K562 (cell line): ENCODE measurements around the gene KNG1. TPM values are rescaled to one million over a fixed set of nuclear protein-coding genes. Genes with fewer than 3 reads are reported as not detected.

Source experiments
- ATF1 ChIP-seq, 2 experiments: fragments of 450-650 bp in 1 of 2; IDR thresholded peaks; 2 replicates each; pipeline ENCODE4 v1.6.1; 2016; ENCODE audit warnings: missing compliant biosample characterization in 1 of 2, missing genetic modification characterization in 1 of 2
- CHD1 ChIP-seq: fragments of 200-600 bp; sonication (generic); IDR thresholded peaks from one replicate; pipeline ENCODE4 v1.6.1; 2012; ENCODE audit warnings: mild to moderate bottlenecking, moderate library complexity, low read length, inconsistent platforms
- CREBBP ChIP-seq: IDR thresholded peaks from one replicate; pipeline ENCODE4 v1.6.1; 2012; ENCODE audit warnings: low read depth, mild to moderate bottlenecking, control low read depth, inconsistent platforms, low read length
- EP300 ChIP-seq: IDR thresholded peaks from 2 replicates; pipeline ENCODE4 v1.6.1; 2012; ENCODE audit warnings: low read length, improper control_type of control experiment
- FOXJ2 ChIP-seq: fragments of 200-800 bp; sonication (Bioruptor generic); IDR thresholded peaks from 2 replicates; pipeline ENCODE4 v1.6.1; 2016; ENCODE audit warnings: missing genetic modification characterization, missing compliant biosample characterization
- GABPA ChIP-seq: fragments of 200-800 bp; sonication (Bioruptor generic); conservative IDR thresholded peaks from 2 replicates; pipeline ENCODE4 v1.6.1; 2016; ENCODE audit warnings: low read depth, missing genetic modification characterization, missing compliant biosample characterization
- HCFC1 ChIP-seq: IDR thresholded peaks from 2 replicates; pipeline ENCODE4 v1.6.1; 2012; ENCODE audit warnings: low read depth, low read length, improper control_type of control experiment
- HNRNPH1 ChIP-seq: fragments of 200-400 bp; formaldehyde crosslinking; optimal IDR thresholded peaks from 2 replicates; pipeline ENCODE3; 2017; ENCODE audit warnings: low read depth, mild to moderate bottlenecking, low read length, moderate library complexity
- JUND ChIP-seq, 2 experiments: IDR thresholded peaks; 2 replicates in 1 of 2; 3 replicates in 1 of 2; pipeline ENCODE4 v1.6.1; 2011; ENCODE audit warnings: borderline replicate concordance in 2 of 2, low read depth in 2 of 2, low read length in 2 of 2, improper control_type of control experiment in 1 of 2, missing biosample characterization in 1 of 2, missing genetic modification characterization in 1 of 2, missing genetic modification reagents in 1 of 2
- KLF1 ChIP-seq: fragments of 450-650 bp; IDR thresholded peaks from 2 replicates; pipeline ENCODE4 v1.6.1; 2016; ENCODE audit warnings: missing genetic modification characterization, missing compliant biosample characterization
- MCM7 ChIP-seq, 2 experiments: fragments of 450-650 bp; IDR thresholded peaks; 2 replicates each; pipeline ENCODE4 v1.6.1; 2016 to 2018
- MLLT1 ChIP-seq, 2 experiments: fragments of 450-650 bp; IDR thresholded peaks; 2 replicates each; pipeline ENCODE4 v1.6.1; 2016
- NCOA1 ChIP-seq: fragments of 450-650 bp; IDR thresholded peaks from 2 replicates; pipeline ENCODE4 v1.6.1; 2016; ENCODE audit warnings: low read depth
- NCOA6 ChIP-seq: fragments of 450-650 bp; IDR thresholded peaks from 2 replicates; pipeline ENCODE4 v1.6.1; 2017; ENCODE audit warnings: mild to moderate bottlenecking
- NFIC ChIP-seq: fragments of 450-650 bp; IDR thresholded peaks from 2 replicates; pipeline ENCODE4 v1.6.1; 2017; ENCODE audit warnings: mild to moderate bottlenecking, inconsistent platforms
- PRMT5 ChIP-seq: sonication (generic); formaldehyde crosslinking; IDR thresholded peaks from 2 replicates; pipeline ENCODE4 v1.5.0; 2020; ENCODE audit warnings: missing genetic modification reagents
- PTTG1 ChIP-seq: fragments of 450-650 bp; IDR thresholded peaks from 2 replicates; pipeline ENCODE4 v1.6.1; 2016; ENCODE audit warnings: low read depth, mild to moderate bottlenecking, missing genetic modification characterization, missing compliant biosample characterization
- SLC30A9 ChIP-seq: fragments of 250-450 bp; sonication (Bioruptor Pico); IDR thresholded peaks from 2 replicates; pipeline ENCODE4 v1.8.0; 2022; ENCODE audit warnings: mild to moderate bottlenecking, moderate library complexity
- SP2 ChIP-seq: IDR thresholded peaks from 2 replicates; pipeline ENCODE4 v1.6.1; 2011; ENCODE audit warnings: mild to moderate bottlenecking, low read depth, low read length, moderate library complexity; ENCODE audit not compliant: poor library complexity, severe bottlenecking; ENCODE audit errors: extremely low read depth
- THAP7 ChIP-seq: fragments of 250-450 bp; sonication (Bioruptor Pico); IDR thresholded peaks from 2 replicates; pipeline ENCODE4 v1.5.0; 2021
- ZBTB17 ChIP-seq: fragments of 450-650 bp; formaldehyde crosslinking; IDR thresholded peaks from 2 replicates; pipeline ENCODE4 v1.4.0; 2020; ENCODE audit warnings: mild to moderate bottlenecking
- ZNF121 ChIP-seq: sonication (generic); formaldehyde crosslinking; conservative IDR thresholded peaks from 2 replicates; pipeline ENCODE4 v1.8.0; 2022; ENCODE audit warnings: missing genetic modification reagents
- ZNF23 ChIP-seq: fragments of 250-450 bp; sonication (Bioruptor Pico); IDR thresholded peaks from 2 replicates; pipeline ENCODE4 v1.4.0; 2020; ENCODE audit warnings: mild to moderate bottlenecking
- ZNF347 ChIP-seq: fragments of 450-650 bp; formaldehyde crosslinking; IDR thresholded peaks from 2 replicates; pipeline ENCODE4 v1.4.0; 2020; ENCODE audit warnings: low read depth, mild to moderate bottlenecking, moderate library complexity
- ZNF444 ChIP-seq: fragments of 250-450 bp; sonication (Bioruptor Pico); IDR thresholded peaks from 2 replicates; pipeline ENCODE4 v1.4.0; 2020; ENCODE audit warnings: mild to moderate bottlenecking, moderate library complexity
- ZNF551 ChIP-seq: fragments of 250-450 bp; sonication (Bioruptor Pico); IDR thresholded peaks from 2 replicates; pipeline ENCODE4 v1.5.0; 2021; ENCODE audit warnings: mild to moderate bottlenecking, moderate library complexity
- ZNF707 ChIP-seq: fragments of 250-450 bp; sonication (Bioruptor Pico); conservative IDR thresholded peaks from 2 replicates; pipeline ENCODE4 v1.8.0; 2022; ENCODE audit warnings: inconsistent platforms, mild to moderate bottlenecking, moderate library complexity
- ZNF764 ChIP-seq: fragments of 250-450 bp; sonication (Bioruptor Pico); IDR thresholded peaks from 2 replicates; pipeline ENCODE4 v1.4.0; 2020; ENCODE audit warnings: low read depth, mild to moderate bottlenecking, moderate library complexity
- polyA plus RNA-seq, 8 experiments: library from polyadenylated mRNA; depleted of rRNA in 4 of 8; stranded (reverse) in 5 of 8; unstranded in 3 of 8; fragments of >200 nt; fragmentation: Nextera tagmentation in 2 of 8; fragmentation: Illumina TruSeq in 1 of 8; extraction: Ambion mirVana in 2 of 8; extraction: Trizol in 1 of 8; gene quantifications; 2 replicates each; pipeline versions ENCODE4 v1.2.1 to v1.2.3, GENCODE V29; 2011 to 2014; ENCODE audit warnings: inconsistent platforms in 1 of 8, missing spikeins in 1 of 8
- total RNA-seq, 7 experiments: library from RNA; depleted of rRNA in 6 of 7; stranded (reverse); fragments of >200 nt in 6 of 7; fragmentation: Illumina TruSeq in 2 of 7; extraction: Trizol in 2 of 7; gene quantifications; 2 replicates each; pipeline versions ENCODE4 v1.2.1 to v1.2.3, GENCODE V29; 2011 to 2021; ENCODE audit warnings: low replicate concordance in 1 of 7

KNG1 gene
- total and polyA plus RNA-seq, 9 of the 15 experiments (the other 6 are each of a cell fraction or from before 2014, with no cell fraction given) = 0.09 TPM; not detected in 8

- TF ChIP-seq MLLT1 (IDR thresholded peaks at IDR 0.05) = peak; percentile 93 to 94; a peak in 3 of 4 replicates
- no peak for TF ChIP-seq HNRNPH1
- TF ChIP-seq SLC30A9 (CRISPR knock-in tag) = peak; percentile 74; the same call in 1 of the 2 replicates
- TF ChIP-seq ZNF707 = no peak
- TF ChIP-seq KLF1 (tag) = peak; percentile 75; the same call in 1 of the 2 replicates
- no peak for TF ChIP-seq PTTG1 (tag)
- TF ChIP-seq ATF1 (CRISPR knock-in tag; IDR thresholded peaks at IDR 0.05) = peak; percentile 61; the same call in 1 of the 2 replicates
- TF ChIP-seq ATF1 (tag; IDR thresholded peaks at IDR 0.05) = peak; percentile 93
- no peak for TF ChIP-seq SP2
- no peak for TF ChIP-seq CHD1
- TF ChIP-seq ZNF347 (CRISPR knock-in tag) = no peak
- no peak for TF ChIP-seq ZNF764
- TF ChIP-seq ZBTB17 (CRISPR knock-in tag) = no peak
- 0 out of 4 replicates have a peak, but pooled peaks of 1 of the 2 experiments have one; percentile 22 for TF ChIP-seq MCM7 (IDR thresholded peaks at IDR 0.05)
- no peak for TF ChIP-seq THAP7 (CRISPR knock-in tag)
- no peak for TF ChIP-seq ZNF23 (CRISPR knock-in tag)
- no peak for TF ChIP-seq NCOA6
- TF ChIP-seq JUND (IDR thresholded peaks at IDR 0.05; ENCODE audit: borderline replicate concordance, low read depth, low read length) = peak; percentile 52
- peak; percentile 26; the same call in 1 of the 3 replicates for TF ChIP-seq JUND (tag; IDR thresholded peaks at IDR 0.05; ENCODE audit: borderline replicate concordance, low read depth, low read length)
- peak; percentile 49; the same call in 1 of the 2 replicates for TF ChIP-seq NCOA1
- peak; percentile 13; the same call in 1 of the 2 replicates for TF ChIP-seq EP300
- no peak for TF ChIP-seq ZNF551 (CRISPR knock-in tag)
- TF ChIP-seq GABPA (tag) = peak; percentile 90
- TF ChIP-seq ZNF444 (CRISPR knock-in tag) = no peak
- no peak for TF ChIP-seq PRMT5
- peak; percentile 65 for TF ChIP-seq NFIC
- no peak for TF ChIP-seq FOXJ2 (tag)
- TF ChIP-seq CREBBP = no peak
- TF ChIP-seq HCFC1 = no peak; the same call in 1 of the 2 replicates
- no peak for TF ChIP-seq ZNF121 (CRISPR knock-in tag)
These were observed 66.0 kb downstream of the KNG1 start, which contains the start of gene EIF4A2 (continued) for GRCh38 chr3:186783058-186783730.
